GM12892 (cell line): ENCODE data around the gene NDUFAF3.
A peak's percentile ranks its signal among the peaks of the same experiment; 100 is the strongest.

Experiments used
- POLR2A ChIP-seq: IDR thresholded peaks from 2 replicates; pipeline ENCODE4 v1.6.1; 2011; ENCODE audit warnings: low read depth, low read length, control low read depth
- POLR2AphosphoS5 ChIP-seq: IDR thresholded peaks from 2 replicates; pipeline ENCODE4 v1.6.1; 2011; ENCODE audit warnings: low read depth, low read length, control low read depth
- TAF1 ChIP-seq: IDR thresholded peaks from 2 replicates; pipeline ENCODE4 v1.6.1; 2011; ENCODE audit warnings: low read depth, mild to moderate bottlenecking, control low read depth, low read length, borderline replicate concordance

DNA sequence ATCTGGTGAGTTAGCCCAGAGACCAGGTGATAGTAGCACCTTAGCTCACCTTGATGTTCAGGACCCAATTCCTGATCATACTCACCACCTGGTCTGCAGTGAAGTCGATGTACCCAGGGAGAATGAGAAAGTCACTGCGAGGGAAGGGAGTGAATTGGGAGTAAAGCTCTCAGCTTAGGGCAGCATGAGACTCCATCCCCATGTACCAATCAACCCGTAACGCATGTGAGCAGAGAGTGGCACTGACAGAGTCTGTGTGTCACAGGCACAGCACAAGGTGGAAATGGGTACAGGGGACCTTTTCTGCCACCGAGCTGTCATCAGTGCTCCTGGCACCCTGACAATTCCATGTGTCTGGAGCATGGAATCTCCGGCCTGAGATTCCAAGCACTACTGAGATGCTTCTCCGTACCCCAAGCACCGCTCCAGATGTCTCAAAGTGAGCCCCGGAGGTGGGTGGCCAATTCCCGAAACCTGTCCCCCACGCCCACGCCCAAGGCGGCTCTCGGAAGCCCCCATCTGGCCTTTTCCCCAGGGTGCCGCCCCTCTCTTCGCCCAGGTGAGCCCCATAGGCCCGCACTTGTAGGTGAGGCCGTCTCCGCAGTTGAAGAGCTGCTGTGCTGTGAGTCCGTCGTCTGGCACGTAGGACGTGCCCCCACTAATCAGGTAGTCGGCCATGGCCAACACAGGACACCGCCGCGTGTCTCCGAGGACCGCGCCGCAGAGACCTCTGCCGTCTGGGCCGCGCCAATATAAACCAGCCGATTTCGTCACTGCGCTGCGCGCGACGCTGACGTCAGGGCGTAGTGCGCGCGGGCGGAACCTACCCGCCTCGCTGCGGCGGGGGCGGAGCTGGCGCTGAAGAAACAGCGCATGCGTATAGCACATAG is 7.0 kb downstream of the NDUFAF3 start, which contains the start of gene IMPDH2:
- TF ChIP-seq POLR2A (peak; percentile 100), POLR2AphosphoS5 (peak; percentile 100), TAF1 (0 out of 2 replicates have a peak, but pooled peaks have one; percentile 38)
